Measurements from ENCODE around the gene TTF1. TPM values are rescaled to one million over a fixed set of nuclear protein-coding genes. Genes with fewer than 3 reads are reported as not detected.
"Not testable (repeated sequence)": the region's sequence is repeated elsewhere in the genome, so short reads cannot be mapped to it uniquely, and the experiment has no call there.

Gene TTF1
- total RNA-seq, 1 donor from 2014 or later: 10.8 TPM

DNA sequence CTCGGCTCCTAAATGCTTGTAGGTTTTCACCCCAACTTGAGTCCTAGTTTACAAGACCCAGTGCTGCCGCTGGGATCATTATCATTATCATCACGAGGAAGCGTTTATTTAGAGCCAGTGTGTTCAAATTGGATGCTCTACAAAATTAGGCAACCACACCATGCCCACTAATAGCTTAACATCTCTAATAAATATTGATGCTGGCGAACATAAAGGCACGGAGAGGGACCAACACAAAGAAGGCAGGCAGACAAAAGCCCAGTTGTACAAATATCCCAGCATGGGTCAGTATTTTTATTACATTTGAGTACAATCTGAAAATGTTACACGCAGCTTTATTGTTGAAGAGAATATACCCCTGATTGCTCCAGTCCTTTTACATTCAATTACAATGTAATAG, 8.1 kb upstream of the TTF1 start:
- no peak for DNase-seq (ENCODE audit: low spot score)

GRCh38 chr9:132413926-132414325, 7.3 kb upstream of the TTF1 start:
- DNase-seq (ENCODE audit: low spot score): peak; percentile 8

DNA sequence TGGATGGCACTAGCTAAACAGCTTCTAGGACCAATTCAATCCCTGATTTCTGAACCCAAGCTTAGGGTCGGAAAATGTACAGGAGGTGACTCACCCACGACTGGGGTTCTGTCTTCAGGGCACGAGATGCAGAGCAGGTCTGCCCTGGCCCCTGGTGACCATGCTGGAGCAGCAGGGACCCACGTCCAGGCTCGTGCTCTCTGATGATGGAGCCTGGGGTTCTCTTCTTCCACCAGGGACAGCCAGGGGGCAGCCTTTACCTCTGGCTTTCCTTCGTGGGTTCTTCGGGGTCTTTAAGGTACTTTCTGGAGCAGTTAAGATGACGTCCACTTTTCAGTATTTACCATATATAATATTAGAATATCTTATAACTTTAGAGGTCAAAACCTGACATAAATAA, 5.4 kb upstream of the TTF1 start:
- peak; percentile 84 for DNase-seq (ENCODE audit: low spot score)

- no peak for DNase-seq (ENCODE audit: low spot score)
Observed at GRCh38 chr9:132411091-132411508, 4.5 kb upstream of the TTF1 start.

DNA sequence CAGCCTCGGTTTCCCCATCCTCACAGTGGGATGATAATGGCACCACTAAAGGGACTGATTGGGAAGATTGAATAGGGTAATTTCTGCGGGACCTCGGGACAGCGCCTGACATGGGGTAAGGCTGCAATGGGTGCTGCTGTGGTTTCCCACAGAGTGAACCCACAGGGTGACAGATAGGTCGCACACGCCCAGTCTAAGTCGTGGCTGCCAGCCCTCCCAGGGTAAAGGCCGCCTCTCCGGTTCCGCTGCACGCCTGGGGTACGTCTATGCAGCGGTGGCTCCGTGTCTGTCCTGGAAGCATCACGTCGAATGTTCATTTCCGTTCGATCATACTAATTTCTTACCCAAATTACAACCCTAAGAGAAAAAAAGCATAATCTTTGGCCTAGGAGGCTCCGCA, 4.0 kb upstream of the TTF1 start:
- peak; percentile 76 for DNase-seq (ENCODE audit: low spot score)

GRCh38 chr9:132409828-132410528, 3.3 kb upstream of the TTF1 start, which contains the start of gene CFAP77:
Gene CFAP77 (plus strand): TSS chr9:132410211. CDS start chr9:132410272, 61 bp downstream.
- DNase-seq (ENCODE audit: low spot score): peak; percentile 89

DNA sequence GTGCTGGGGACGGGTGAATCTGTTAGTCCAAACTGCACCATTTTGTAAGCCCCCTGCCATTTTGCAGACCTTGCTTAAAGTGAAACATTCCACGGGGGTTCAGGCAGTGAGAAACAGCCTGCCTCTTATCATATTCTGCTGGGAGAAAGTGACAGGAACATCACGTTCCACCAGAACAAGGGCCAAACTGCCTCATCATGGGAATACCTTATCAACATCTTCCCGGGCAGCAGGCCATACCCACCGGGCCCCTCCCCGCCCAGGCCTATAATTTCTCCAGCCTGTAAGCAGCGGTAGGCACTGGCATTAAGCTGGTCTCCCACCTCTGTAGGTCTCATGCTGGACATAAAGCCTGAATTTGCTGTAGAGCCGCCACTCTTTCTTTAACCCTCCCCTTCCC, 1.9 kb upstream of the TTF1 start:
- DNase-seq (ENCODE audit: low spot score): peak; percentile 60

DNA sequence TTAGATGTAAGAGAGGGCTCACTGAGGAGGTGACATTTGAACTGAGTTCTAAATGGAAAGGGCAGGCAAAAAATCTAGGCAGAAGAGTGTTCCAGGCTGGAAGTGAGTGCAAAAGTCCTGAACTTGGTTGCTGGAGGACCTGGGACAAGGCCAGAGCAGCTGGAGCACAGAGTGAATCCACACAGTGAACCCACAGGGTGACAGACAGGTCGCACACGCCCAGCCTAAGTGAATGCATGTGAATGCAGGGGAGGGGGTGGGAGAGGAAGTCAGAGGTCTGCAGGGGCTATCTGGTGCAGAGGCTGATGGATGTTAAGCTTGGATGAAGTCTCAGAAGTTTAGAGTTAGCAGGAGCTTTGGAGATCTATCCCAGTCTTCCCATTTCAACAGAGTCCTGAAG, 556 bp upstream of the TTF1 start:
- DNase-seq (ENCODE audit: low spot score): no peak

DNA sequence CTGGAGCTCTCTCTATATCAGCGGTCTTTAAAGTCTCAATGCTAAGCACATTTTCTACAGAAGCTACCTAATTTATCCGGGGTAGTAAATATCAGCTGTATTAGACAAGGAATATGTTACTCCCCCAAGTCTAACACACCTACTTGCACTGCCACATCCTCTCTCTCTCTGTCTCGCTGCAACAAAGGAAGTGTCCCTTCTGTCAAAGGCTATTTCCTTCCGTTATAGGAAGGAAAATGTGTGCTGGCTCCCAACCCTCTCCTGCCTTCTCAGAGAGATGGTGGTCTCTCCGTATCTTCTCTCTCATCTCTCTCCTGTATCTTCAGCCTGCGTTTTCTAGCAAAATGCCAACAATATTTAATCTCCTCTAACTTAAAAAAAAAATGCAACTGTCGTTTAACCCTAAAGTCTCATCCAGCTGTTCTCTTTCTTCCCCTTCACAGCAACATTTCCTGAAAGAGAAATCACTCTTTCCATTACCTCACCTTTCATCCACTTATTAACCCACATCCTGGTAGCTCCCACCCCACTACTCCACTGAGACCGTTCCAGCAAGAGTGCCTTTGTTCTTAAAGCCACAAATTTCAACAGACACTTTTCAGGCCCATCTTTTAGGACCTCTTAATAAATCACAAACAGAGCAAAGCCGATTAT, 2.3 kb downstream of the TTF1 start:
- DNase-seq (ENCODE audit: low spot score): no peak

- DNase-seq (ENCODE audit: low spot score): no peak
Observed at GRCh38 chr9:132401824-132402223, 4.8 kb downstream of the TTF1 start.

- DNase-seq (ENCODE audit: low spot score): peak; percentile 33
Observed at GRCh38 chr9:132395560-132395959, 11.1 kb downstream of the TTF1 start.

DNA sequence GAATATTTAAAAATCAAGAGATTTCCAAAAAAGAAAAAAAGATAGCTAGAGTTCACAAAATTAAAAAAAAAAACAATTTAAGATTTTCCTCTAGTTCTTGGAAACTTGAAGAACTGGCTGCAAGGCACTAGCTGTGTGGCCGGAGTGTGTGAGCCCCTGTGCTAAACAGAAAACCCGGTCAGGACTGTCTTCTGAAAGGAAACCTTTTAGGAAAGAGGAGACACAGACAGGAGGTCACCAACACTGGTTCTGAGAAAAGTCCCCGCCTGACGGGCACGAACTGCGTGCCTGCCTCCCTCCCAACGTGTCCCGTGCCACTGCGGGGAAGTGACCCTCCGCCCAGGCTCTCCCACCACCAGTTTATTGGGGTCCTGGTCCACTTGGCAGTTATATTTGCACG, 15.2 kb downstream of the TTF1 start:
- peak; percentile 49 for DNase-seq (ENCODE audit: low spot score)

DNA sequence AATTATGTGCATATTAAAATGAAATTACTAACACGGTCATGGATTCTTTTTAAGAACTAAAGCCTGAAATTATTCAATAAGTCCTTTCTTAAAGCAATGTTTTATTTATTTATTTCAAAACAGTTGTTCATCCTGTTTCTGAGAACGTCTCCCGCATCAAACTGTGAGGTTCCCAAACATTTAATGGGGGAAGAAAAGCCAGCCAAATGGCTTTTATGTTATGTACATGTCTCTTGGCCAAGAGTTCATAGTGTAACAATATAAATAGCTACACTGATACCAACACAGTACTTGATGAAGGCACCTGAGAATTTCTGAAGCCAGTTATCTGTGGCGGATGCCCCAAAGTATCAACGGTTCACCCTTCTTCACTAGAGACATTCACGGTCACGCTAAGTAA, 15.7 kb downstream of the TTF1 start:
- DNase-seq (ENCODE audit: low spot score): no peak

DNA sequence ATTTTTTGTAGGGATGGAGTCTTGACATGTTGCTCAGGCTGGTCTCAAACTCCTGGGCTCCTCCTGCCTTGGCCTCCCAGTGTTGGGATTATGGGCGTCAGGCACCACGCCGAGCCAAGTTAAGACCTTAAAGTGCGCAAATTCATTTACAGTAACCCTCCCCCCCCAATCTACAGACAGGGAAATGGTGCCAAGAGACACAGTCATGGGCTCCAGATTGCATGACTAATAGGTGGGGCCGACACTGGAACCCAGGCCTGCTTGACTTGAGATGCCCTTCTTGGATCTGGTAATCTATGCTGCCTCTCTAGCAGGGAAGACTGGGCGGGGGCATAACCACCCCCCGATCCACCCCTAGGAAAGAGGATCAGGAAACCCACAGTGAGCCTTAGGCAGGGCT, 19.5 kb downstream of the TTF1 start:
- DNase-seq (ENCODE audit: low spot score): peak; percentile 49

GRCh38 chr9:132384376-132384775, 22.3 kb downstream of the TTF1 start:
- no peak for DNase-seq (ENCODE audit: low spot score)

- peak; percentile 33 for DNase-seq (ENCODE audit: low spot score)
Observed at GRCh38 chr9:132383462-132383883, 23.2 kb downstream of the TTF1 start.

DNA sequence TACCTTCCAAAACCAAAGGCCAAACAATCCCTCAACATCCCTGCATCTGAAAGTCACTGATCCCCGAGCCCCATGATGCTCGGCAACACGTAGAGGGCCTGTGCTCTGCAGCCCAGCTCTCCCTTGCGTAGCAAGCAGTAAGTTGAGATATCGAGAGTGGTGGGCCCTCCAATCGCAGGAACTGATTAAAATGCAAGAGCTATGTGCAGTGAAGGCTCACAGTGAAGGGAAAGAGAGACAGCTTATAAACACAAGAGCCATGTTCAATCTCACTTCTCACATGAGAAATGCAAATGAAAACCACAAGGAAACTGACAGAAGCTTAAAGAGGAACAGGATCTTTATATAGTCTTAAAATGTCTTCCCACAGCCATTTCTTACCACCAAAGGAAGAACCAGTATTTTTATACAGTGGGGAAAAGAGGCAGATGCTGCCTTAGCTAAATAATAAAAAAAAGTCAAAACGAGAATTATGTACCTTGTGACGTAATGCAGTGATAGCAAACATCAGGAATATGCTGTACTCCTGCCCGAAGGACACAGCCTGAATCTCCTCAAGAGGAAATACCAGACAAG, 24.6 kb downstream of the TTF1 start:
- peak; percentile 35 for DNase-seq (ENCODE audit: low spot score)

DNA sequence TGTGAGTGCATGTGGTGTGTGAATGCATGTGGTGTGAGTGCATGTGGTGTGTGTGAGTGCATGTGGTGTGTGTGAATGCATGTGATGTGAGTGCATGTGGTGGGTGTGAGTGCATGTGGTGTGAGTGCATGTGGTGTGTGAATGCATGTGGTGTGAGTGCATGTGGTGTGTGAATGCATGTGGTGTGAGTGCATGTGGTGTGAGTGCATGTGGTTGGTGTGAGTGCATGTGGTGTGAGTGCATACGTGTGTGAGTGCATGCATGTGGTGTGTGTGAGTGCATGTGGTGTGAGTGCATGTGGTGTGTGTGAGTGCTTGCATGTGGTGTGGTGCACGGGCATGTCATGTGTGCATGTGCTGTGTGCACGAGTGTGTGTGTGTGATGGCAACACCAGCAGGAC, 28.2 kb downstream of the TTF1 start:
- peak; percentile 43 for DNase-seq (ENCODE audit: low spot score)

GRCh38 chr9:132377769-132378168, 28.9 kb downstream of the TTF1 start:
- DNase-seq (ENCODE audit: low spot score): not testable (repeated sequence)

GRCh38 chr9:132372177-132373095, 34.2 kb downstream of the TTF1 start:
- DNase-seq (ENCODE audit: low spot score): peak; percentile 45

DNA sequence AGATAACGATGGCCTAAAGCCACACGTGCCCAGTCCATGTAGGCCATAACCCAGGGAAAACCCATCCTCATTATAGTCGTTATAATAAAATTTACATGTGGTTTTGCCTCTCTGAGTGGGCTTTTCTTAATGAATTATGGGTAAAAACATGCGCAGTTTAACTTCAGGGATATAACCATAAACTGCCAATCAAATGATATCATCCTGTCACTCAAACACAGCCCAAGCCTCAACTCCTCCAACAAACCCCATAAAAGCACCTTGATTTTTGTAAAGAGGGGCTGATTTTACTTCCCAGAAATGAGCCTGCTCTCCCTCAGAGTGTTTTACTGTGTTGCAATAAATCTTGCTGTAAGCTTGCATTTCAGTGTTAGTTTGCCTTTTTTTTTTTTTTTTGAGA, 36.0 kb downstream of the TTF1 start:
- no peak for DNase-seq (ENCODE audit: low spot score)
